Activated T-cell treated with anti-CD3 and anti-CD28 coated beads, Interleukin-2, amount 50 U/mL, for 24 hours (primary cell): Measurements from ENCODE around the gene AZGP1.
A peak's percentile ranks its signal among the peaks of the same experiment; 100 is the strongest.
"Not testable (repeated sequence)": the region's sequence is repeated elsewhere in the genome, so short reads cannot be mapped to it uniquely, and the experiment has no call there.

Source experiments
- DNase-seq: peaks from one replicate; pipeline ENCODE4 v3.0.0-alpha.2; 2020
- H3K27ac Mint-ChIP-seq: 2 replicates; pipeline ENCODE4 v1.8.0; 2020; ENCODE audit warnings: mild to moderate bottlenecking, mixed read lengths
- H3K27me3 Mint-ChIP-seq: 2 replicates; pipeline ENCODE4 v1.8.0; 2020; ENCODE audit warnings: mixed read lengths
- H3K36me3 Mint-ChIP-seq: 2 replicates; pipeline ENCODE4 v1.8.0; 2020; ENCODE audit warnings: low read depth, mixed read lengths
- H3K4me1 Mint-ChIP-seq: 2 replicates; pipeline ENCODE4 v1.8.0; 2020; ENCODE audit warnings: low read depth, mixed read lengths
- H3K4me3 Mint-ChIP-seq: 2 replicates; pipeline ENCODE4 v1.8.0; 2020; ENCODE audit warnings: mild to moderate bottlenecking, moderate library complexity, mixed read lengths
- H3K9me3 Mint-ChIP-seq: 2 replicates; pipeline ENCODE4 v1.8.0; 2020; ENCODE audit warnings: mixed read lengths

AZGP1 gene

DNA sequence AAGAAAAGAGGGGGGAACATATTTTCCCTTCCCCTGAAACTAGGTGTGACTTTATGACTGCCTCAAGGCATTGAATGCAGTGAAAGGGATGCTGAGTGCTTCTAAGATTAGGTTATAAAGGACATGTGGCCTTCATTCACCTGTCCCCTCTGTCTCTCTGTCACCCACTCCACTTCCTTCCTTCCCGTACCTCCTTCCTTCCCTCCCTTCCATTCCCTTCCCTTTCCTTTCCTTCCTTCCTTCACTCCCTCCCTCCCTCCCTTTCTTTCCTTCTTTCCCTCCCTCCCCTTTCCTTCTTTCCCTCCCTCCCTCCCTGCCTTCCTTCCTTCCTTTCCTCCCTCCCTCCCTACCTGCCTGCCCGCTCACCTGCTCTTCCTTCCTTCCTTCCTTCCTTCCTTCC lies 35.1 kb upstream of the AZGP1 start:
- no peak for DNase-seq
- peaks cover 20% of the 10 kb centered on the region for H3K4me1 Mint-ChIP-seq
- H3K4me3 Mint-ChIP-seq: no peak overlapping the region
- peaks cover 2% of the 10 kb centered on the region for H3K36me3 Mint-ChIP-seq
- no peak overlapping the region for H3K27ac Mint-ChIP-seq
- no peaks in the 10 kb centered on the region for H3K9me3 Mint-ChIP-seq
- H3K27me3 Mint-ChIP-seq: peaks cover 4% of the 10 kb centered on the region

DNA sequence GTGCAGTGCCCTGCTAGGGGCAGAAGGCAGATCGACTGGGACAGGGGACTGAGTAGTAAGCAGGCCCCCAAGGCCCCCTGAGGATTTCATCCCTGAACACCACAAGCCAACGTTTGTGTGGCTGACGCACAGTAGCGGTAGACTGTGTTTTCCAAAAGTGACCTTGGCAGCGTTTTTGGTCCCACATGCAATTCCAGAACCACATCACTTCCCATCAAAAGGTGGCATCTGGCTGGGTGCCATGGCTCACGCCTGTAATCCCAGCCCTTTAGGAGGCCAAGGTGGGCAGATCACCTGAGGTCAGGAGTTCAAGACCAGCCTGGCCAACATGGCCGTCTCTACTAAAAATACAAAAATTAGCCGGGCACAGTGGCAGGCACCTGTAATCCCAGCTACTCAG lies 34.1 kb upstream of the AZGP1 start:
- H3K27me3 Mint-ChIP-seq, H3K4me3 Mint-ChIP-seq, DNase-seq, H3K27ac Mint-ChIP-seq, H3K36me3 Mint-ChIP-seq, H3K9me3 Mint-ChIP-seq: not testable (repeated sequence)
- peaks cover 16% of the 10 kb centered on the region for H3K4me1 Mint-ChIP-seq

DNA sequence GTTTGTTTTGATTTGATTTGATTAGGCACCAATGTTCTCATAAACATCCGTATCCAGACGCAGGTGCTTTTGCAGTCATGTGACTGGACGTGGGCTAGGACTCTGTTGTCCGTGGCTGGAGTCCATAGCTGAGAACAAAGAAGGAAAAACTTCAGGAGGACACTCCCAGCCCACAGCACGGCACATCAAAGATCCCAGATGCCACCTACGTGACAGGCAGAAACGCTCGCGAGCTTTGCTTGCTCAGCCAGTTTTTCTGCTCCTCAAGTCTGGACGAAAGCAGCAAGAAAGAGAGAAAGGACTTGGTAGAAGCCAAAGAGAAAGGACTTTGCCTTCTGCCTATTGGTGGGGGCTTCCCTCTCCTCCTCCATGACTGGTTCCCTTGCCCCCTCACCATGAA lies 32.7 kb upstream of the AZGP1 start:
- Mint-ChIP-seq H3K4me1 (peaks cover 9% of the 10 kb centered on the region), H3K9me3 (no peaks in the 10 kb centered on the region), H3K27me3 (peaks cover 4% of the 10 kb centered on the region), H3K4me3 (no peak overlapping the region), H3K36me3 (no peaks in the 10 kb centered on the region), H3K27ac (no peak overlapping the region)
- DNase-seq: no peak

DNA sequence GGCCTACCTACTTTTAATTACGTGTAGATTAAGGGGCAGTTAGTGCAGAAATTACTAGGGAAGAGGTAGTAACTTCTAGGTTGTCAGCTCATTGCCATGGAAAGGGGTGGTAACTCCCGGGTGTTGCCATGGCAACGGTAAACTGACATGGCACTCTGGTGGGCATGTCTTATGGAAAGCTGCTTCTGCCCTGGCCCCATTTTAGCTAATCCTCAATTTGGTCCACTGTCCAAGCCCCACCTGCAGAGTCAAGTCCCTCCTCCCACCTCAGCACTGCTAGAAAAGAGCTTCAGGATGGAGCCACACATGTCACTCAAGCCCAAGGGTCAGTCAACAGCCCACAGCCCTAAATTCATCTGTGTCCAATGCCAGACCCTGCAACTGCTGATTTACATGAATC lies 32.1 kb upstream of the AZGP1 start:
- no peak overlapping the region for H3K4me3 Mint-ChIP-seq

DNA sequence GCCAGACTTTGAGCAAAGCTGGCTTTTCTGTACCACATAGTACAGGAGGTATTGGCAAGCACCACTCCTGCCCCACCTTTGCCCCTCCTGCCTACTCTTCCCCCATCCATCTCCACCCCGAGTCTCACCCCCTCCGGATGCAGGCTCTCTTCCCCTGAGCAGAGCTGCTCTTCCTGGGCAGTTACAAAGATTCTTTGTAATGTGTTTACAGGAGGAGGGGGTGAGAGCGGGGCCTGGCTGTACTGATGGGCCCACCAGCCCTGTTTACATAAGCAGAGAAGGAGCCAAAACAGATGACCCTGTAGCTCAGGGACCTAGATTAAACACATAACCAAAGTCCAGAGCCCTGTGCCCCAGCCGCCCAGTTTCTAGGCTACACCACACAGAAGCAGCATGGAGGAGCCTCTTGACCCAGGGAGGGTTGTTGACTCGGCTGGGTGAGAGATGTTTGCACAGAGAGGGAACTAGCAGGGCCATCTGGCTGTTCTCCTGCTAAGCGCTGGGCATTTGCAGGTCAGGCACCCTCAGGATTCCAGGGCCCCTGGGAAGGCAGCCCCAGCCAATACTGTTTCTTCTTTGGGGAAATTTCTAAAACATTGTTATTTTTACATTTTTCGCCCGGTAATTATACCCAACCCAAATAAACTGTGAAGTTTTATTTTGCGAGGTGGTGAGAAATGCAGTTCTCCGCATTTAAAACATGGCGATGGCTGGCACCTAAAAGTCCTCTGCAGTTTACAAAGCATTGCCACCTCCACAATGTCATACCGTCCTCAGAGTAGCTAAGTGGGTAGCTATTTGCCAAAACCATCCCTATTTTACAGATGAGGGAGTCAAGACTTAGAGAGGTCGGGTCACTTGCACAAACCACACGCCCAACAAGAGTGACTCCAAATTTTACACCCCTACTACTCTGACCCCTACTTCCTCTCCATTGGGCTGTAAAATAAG lies 28.2 kb upstream of the AZGP1 start:
- no peak for DNase-seq
- H3K36me3 Mint-ChIP-seq: no peaks in the 10 kb centered on the region
- peaks cover 4% of the 10 kb centered on the region for H3K27me3 Mint-ChIP-seq
- no peaks in the 10 kb centered on the region for H3K4me1 Mint-ChIP-seq
- H3K9me3 Mint-ChIP-seq: no peaks in the 10 kb centered on the region
- no peak overlapping the region for H3K27ac Mint-ChIP-seq
- no peak overlapping the region for H3K4me3 Mint-ChIP-seq

More for the DNA sequence above, 32.1 kb upstream of the AZGP1 start:
- Mint-ChIP-seq H3K9me3 (no peaks in the 10 kb centered on the region), H3K4me1 (peaks cover 3% of the 10 kb centered on the region), H3K27me3 (peaks cover 4% of the 10 kb centered on the region), H3K36me3 (no peaks in the 10 kb centered on the region), H3K27ac (no peak overlapping the region)
- DNase-seq: no peak

DNA sequence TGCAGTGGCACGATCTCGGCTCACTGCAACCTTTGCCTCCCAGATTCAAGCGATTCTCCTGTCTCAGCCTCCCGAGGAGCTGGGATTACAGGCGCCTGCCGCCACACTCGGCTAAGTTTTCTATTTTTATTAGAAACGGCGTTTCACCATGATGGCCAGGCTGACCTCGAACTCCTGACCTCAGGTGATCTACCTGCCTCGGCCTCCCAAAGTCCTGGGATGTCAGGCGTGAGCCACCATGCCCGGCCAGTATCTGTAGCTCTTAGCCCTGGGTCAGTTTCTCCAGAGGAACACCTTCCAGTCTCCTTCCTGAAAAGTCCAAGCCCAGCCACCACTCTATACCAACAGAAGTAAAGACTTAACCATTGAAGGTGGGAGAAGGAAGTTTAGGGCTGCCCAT lies 24.4 kb upstream of the AZGP1 start:
- H3K36me3 Mint-ChIP-seq: no peaks in the 10 kb centered on the region
- no peaks in the 10 kb centered on the region for H3K27me3 Mint-ChIP-seq

DNA sequence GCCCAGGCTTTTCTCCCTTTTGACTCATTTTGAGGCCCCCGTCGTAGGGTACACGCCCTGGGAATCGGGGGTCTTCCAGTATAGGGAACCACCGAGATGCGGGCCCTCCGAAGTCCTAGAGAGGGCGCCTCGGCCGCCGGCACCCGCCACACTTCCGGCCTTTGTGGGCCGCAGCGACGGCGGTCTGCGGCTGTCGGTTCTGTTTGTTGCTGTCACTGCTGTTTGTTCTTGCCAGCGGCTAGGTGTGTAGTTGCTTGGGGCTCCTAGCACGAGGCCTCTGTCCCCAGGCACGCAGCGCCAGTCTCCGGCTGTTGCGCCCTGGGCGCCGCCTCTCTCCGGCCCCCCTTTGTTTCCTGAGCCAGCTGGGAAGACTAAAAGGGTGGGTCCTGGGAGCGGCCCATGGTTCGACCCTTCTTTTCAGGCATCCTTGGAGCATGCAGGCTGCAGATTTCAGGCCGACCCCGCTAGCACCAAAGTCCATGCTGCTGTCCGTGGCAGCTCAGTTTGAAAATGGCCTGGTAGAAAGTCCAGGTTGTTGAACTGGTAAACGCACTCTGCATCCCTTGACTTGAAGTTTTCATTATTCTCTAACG lies 21.8 kb upstream of the AZGP1 start:
- Mint-ChIP-seq H3K36me3 (no peaks in the 10 kb centered on the region), H3K27ac (peak overlapping the region; percentile 89), H3K4me1 (peaks cover 17% of the 10 kb centered on the region), H3K4me3 (peak overlapping the region; percentile 62), H3K9me3 (no peaks in the 10 kb centered on the region), H3K27me3 (no peaks in the 10 kb centered on the region)
- DNase-seq: peak; percentile 82

More for the DNA sequence above, 24.4 kb upstream of the AZGP1 start:
- Mint-ChIP-seq H3K4me3 (no peak overlapping the region), H3K4me1 (peaks cover 17% of the 10 kb centered on the region), H3K9me3 (no peaks in the 10 kb centered on the region), H3K27ac (no peak overlapping the region)
- no peak for DNase-seq

DNA sequence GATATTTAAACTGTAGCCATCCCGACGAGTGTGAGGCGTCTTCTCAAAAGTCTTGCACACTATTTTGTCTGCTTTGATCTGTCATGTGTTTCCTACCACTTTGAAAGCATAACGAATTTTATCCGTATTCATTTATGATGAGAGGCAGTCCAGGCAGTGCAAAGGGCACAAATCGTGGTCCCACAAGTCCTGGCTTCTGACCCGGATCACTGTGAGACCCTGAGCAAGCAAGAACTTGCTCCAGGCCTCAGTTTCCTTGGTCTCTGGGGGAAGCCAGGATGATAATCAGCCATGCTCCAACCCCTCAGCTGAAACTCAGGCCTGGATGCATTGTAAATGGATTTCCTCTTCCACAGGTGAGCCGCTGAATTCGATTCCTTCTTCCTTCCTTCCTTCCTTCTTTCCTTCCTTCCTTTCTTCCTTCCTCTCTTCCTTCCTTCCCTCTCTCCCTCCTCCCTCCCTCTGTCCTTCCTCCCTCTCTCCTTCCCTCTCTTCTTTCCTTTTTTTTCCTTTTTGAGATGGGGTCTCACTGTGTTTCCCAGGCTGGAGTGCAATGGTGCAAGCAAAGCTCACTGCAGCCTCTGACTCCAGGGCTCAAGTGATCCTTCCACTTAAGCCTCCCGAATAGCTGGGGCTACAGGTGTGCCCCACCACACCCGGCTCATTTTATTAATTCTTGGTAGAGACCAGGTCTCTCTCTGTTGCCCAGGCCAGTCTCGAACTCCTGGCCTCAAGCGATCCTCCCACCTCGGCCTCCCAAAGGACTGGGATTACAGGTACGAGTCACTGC lies 21.1 kb upstream of the AZGP1 start:
- no peak for DNase-seq
- Mint-ChIP-seq H3K9me3 (no peaks in the 10 kb centered on the region), H3K27me3 (no peaks in the 10 kb centered on the region), H3K4me3 (peak overlapping the region; percentile 62), H3K4me1 (peaks cover 17% of the 10 kb centered on the region), H3K27ac (peak overlapping the region; percentile 89), H3K36me3 (no peaks in the 10 kb centered on the region)

DNA sequence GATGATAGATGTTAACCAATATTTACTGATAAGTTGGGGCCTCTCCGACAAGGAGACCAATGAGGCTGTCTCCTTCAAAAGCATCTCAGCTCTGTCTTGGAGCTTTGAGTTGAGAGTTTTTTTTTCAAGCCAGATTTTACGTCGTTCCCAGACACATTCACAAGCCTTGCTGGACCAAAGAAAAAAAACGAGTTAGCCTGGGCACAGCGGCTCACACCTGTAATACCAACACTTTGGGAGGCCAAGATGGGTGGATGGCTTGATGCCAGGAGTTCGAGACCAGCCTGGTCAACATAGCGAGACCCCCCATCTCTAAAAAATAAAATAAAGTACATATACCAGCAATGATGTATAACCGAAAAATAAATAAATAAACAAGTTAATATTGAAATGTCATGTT lies 19.0 kb upstream of the AZGP1 start:
- Mint-ChIP-seq H3K27ac (no peak overlapping the region), H3K9me3 (no peaks in the 10 kb centered on the region), H3K27me3 (no peaks in the 10 kb centered on the region), H3K36me3 (no peaks in the 10 kb centered on the region), H3K4me3 (no peak overlapping the region), H3K4me1 (peaks cover 17% of the 10 kb centered on the region)
- DNase-seq: no peak

DNA sequence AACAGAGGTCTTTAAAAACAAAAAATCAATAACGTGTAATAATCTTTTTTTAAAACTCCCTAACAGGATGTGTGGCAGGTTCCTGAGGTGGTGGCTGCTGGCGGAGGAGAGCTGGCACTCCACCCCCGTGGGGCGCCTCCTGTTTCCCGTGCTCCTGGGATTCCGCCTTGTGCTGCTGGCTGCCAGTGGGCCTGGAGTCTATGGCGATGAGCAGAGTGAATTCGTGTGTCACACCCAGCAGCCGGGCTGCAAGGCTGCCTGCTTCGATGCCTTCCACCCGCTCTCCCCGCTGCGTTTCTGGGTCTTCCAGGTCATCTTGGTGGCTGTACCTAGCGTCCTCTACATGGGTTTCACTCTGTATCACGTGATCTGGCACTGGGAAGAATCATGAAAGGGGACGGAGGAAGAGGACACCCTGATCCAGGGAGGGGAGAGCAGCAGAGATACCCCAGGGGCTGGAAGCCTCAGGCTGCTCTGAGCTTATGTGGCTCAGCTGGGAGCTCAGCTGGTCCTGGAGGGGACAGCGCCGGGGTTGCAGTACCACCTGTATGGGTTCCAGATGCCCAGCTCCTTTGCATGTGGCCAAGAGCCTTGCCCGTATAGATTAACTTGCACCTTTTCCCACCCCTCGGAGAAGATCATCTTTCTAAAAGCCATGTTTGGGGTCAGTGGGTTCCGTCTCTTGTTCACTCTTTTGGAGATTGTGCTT lies 16.7 kb upstream of the AZGP1 start:
- Mint-ChIP-seq H3K9me3 (no peaks in the 10 kb centered on the region), H3K36me3 (no peaks in the 10 kb centered on the region), H3K27me3 (no peaks in the 10 kb centered on the region), H3K4me3 (no peak overlapping the region), H3K4me1 (peaks cover 9% of the 10 kb centered on the region), H3K27ac (no peak overlapping the region)
- DNase-seq: no peak

DNA sequence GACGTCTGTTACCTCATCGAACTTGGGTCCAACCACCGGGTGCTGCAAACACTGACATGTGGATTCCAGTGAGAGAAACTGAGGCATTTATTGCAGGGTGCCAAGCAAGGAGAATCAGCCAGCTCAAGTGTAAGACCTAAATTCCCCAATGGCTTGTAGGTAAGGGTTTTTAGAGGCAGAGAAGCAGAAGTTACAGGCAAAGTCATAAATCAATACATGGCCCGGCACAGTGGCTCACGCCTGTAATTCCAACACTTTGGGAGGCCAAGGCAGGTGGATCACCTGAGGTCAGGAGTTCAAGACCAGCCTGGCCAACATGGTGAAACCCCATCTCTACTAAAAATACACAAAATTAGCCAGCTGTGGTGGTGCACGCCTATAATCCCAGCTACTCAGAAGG lies 15.7 kb upstream of the AZGP1 start:
- not testable (repeated sequence) for H3K9me3 Mint-ChIP-seq, H3K36me3 Mint-ChIP-seq, H3K4me3 Mint-ChIP-seq, DNase-seq, H3K27me3 Mint-ChIP-seq, H3K4me1 Mint-ChIP-seq, H3K27ac Mint-ChIP-seq

DNA sequence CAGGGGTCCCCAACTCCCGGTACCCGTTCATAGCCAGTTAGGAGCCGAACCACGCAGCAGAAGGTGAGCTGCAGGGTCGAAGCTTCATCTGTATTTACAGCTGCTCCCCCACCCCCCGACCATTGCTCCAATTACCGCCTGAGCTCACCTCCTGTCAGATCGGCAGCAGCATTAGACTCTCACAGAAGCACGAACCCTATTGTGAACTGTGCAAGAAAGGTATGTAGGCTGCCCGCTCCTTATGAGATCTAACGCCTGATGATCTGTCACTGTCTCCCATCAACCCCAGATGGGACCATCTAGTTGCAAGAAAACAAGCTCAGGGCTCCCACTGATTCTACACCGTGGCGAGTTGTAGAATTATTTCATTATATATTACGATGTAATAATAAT lies 14.6 kb upstream of the AZGP1 start:
- Mint-ChIP-seq H3K27me3 (no peaks in the 10 kb centered on the region), H3K4me1 (no peaks in the 10 kb centered on the region), H3K27ac (no peak overlapping the region), H3K4me3 (no peak overlapping the region), H3K36me3 (no peaks in the 10 kb centered on the region), H3K9me3 (no peaks in the 10 kb centered on the region)
- no peak for DNase-seq

DNA sequence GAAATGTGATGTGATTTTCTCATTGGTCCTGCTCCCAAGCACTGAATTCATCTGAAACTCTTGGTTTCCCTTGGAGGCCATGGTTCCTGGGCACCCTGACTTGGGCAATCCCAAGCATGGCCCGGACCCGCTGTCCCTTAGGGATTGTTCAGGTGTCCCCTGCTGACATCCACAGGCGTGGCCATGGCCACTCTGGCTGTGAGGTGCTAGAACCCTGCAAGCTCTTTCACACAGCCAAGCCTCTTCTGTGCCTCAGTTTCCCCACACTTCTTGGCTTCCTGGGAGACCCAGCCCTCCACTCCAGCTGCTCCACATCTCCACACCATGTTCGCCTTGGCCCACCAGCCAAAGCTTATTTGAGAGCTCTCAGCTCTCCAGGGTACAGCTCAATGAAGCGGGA lies 12.0 kb upstream of the AZGP1 start:
- no peak for DNase-seq
- Mint-ChIP-seq H3K27ac (no peak overlapping the region), H3K4me1 (no peaks in the 10 kb centered on the region), H3K9me3 (no peaks in the 10 kb centered on the region), H3K27me3 (peaks cover 2% of the 10 kb centered on the region), H3K36me3 (no peaks in the 10 kb centered on the region), H3K4me3 (no peak overlapping the region)

DNA sequence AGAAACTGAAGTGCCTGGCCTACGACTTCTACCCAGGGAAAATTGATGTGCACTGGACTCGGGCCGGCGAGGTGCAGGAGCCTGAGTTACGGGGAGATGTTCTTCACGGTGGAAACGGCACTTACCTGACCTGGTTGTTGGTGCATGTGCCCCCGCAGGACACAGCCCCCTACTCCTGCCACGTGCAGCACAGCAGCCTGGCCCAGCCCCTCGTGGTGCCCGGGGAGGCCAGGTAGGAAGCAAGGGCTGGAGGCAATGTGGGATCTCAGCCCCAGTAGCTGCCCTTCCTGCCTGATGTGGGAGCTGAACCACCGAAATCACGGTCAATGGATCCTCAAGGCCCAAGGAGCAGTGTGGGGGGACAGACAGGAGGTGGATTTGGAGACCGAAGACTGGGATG lies 11.5 kb upstream of the AZGP1 start:
- not testable (repeated sequence) for H3K36me3 Mint-ChIP-seq, H3K27ac Mint-ChIP-seq, H3K9me3 Mint-ChIP-seq, DNase-seq, H3K4me1 Mint-ChIP-seq, H3K4me3 Mint-ChIP-seq, H3K27me3 Mint-ChIP-seq
